ENCODE data around the gene LRRC4. TPM values are rescaled to one million over a fixed set of nuclear protein-coding genes. Genes with fewer than 3 reads are reported as not detected.

The LRRC4 gene
- total RNA-seq, 1 donor from 2014 or later = 13.9 TPM

GRCh38 chr7:128010391-128011127, 20.7 kb downstream of the LRRC4 start:
- FAIRE-seq (no peak), DNase-seq (ENCODE audit: low spot score in 2 of 2) (no peak)

- no peak for FAIRE-seq
Observed at GRCh38 chr7:128008744-128009143, 22.5 kb downstream of the LRRC4 start.

GRCh38 chr7:128008141-128008540, 23.1 kb downstream of the LRRC4 start:
- no peak for DNase-seq (ENCODE audit: low spot score in 2 of 2)
- no peak for FAIRE-seq

More at GRCh38 chr7:128008744-128009143, 22.5 kb downstream of the LRRC4 start:
- DNase-seq (ENCODE audit: low spot score in 2 of 2) = no peak

GRCh38 chr7:128007303-128007680, 23.9 kb downstream of the LRRC4 start:
- FAIRE-seq = no peak
- no peak for DNase-seq (ENCODE audit: low spot score in 2 of 2)

- DNase-seq (ENCODE audit: low spot score in 2 of 2) = no peak
- no peak for FAIRE-seq
Observed at GRCh38 chr7:128006550-128007302, 24.5 kb downstream of the LRRC4 start.

- no peak for DNase-seq (ENCODE audit: low spot score in 2 of 2)
Observed at GRCh38 chr7:128005759-128006159, 25.5 kb downstream of the LRRC4 start.

GRCh38 chr7:128005117-128005516, 26.1 kb downstream of the LRRC4 start:
- FAIRE-seq = no peak
- no peak for DNase-seq (ENCODE audit: low spot score in 2 of 2)

More at GRCh38 chr7:128005759-128006159, 25.5 kb downstream of the LRRC4 start:
- FAIRE-seq = no peak

GRCh38 chr7:128004623-128005022, 26.6 kb downstream of the LRRC4 start:
- DNase-seq (ENCODE audit: low spot score in 2 of 2) (no peak), FAIRE-seq (no peak)

GRCh38 chr7:128003787-128004186, 27.4 kb downstream of the LRRC4 start:
- FAIRE-seq (no peak), DNase-seq (ENCODE audit: low spot score in 2 of 2) (no peak)

- FAIRE-seq (no peak), DNase-seq (ENCODE audit: low spot score in 2 of 2) (no peak)
Observed at GRCh38 chr7:128003167-128003566, 28.1 kb downstream of the LRRC4 start.

- DNase-seq (ENCODE audit: low spot score in 2 of 2) (no peak), FAIRE-seq (no peak)
Observed at GRCh38 chr7:128000854-128001265, 30.4 kb downstream of the LRRC4 start.

GRCh38 chr7:128000048-128000447, 31.2 kb downstream of the LRRC4 start:
- no peak for FAIRE-seq

GRCh38 chr7:127998671-127999070, 32.6 kb downstream of the LRRC4 start:
- no peak for DNase-seq (ENCODE audit: low spot score in 2 of 2)
- FAIRE-seq = no peak

More at GRCh38 chr7:128000048-128000447, 31.2 kb downstream of the LRRC4 start:
- no peak for DNase-seq (ENCODE audit: low spot score in 2 of 2)

GRCh38 chr7:127997226-127997922, 33.9 kb downstream of the LRRC4 start:
- DNase-seq (ENCODE audit: low spot score in 2 of 2) (no peak), FAIRE-seq (no peak)

GRCh38 chr7:127996253-127997071, 34.8 kb downstream of the LRRC4 start:
- FAIRE-seq (no peak), DNase-seq (ENCODE audit: low spot score in 2 of 2) (no peak)

- FAIRE-seq = no peak
- DNase-seq (ENCODE audit: low spot score in 2 of 2) = no peak
Observed at GRCh38 chr7:127995881-127996215, 35.4 kb downstream of the LRRC4 start.

- no peak for FAIRE-seq
- no peak for DNase-seq (ENCODE audit: low spot score in 2 of 2)
Observed at GRCh38 chr7:127995156-127995880, 35.9 kb downstream of the LRRC4 start.

GRCh38 chr7:127993987-127994386, 37.2 kb downstream of the LRRC4 start:
- DNase-seq (ENCODE audit: low spot score in 2 of 2) = no peak
- no peak for FAIRE-seq

GRCh38 chr7:127993317-127993716, 37.9 kb downstream of the LRRC4 start:
- DNase-seq (ENCODE audit: low spot score in 2 of 2) (no peak), FAIRE-seq (no peak)

GRCh38 chr7:127988751-127989150, 42.5 kb downstream of the LRRC4 start:
- FAIRE-seq = no peak
- no peak for DNase-seq (ENCODE audit: low spot score in 2 of 2)
